ENCODE data around the gene RNFT2. TPM values are rescaled to one million over a fixed set of nuclear protein-coding genes. Genes with fewer than 3 reads are reported as not detected.

RNFT2 gene
- total RNA-seq, 1 experiment from 2014 or later = 29.5 TPM

- Histone ChIP-seq H4K91ac (ENCODE audit: insufficient read length, low read depth, low read length) (no peak overlapping the region), H2BK120ac (ENCODE audit: low read depth, low read length, poor library complexity, severe bottlenecking) (no peak overlapping the region), H3K14ac (ENCODE audit: insufficient read depth, low read length) (no peak overlapping the region), H2BK5ac (ENCODE audit: insufficient read length, low read length) (no peak overlapping the region), H3K79me1 (ENCODE audit: insufficient read depth, low read depth, low read length, poor library complexity, severe bottlenecking) (peaks cover 3% of the 10 kb centered on the region), H3K4me1 (ENCODE audit: insufficient read depth, low read length) (no peaks in the 10 kb centered on the region), H2AK5ac (ENCODE audit: insufficient read length, low read length) (no peak overlapping the region), H3K56ac (ENCODE audit: insufficient read length, low read depth, low read length) (no peak overlapping the region), H3K4me2 (ENCODE audit: insufficient read depth, insufficient read length, low read length) (no peak overlapping the region), H4K8ac (replicated peaks; ENCODE audit: insufficient read length, low read depth, low read length) (no peak overlapping the region), H2BK12ac (ENCODE audit: insufficient read length, low read depth, low read length) (no peak overlapping the region), H3K23ac (ENCODE audit: insufficient read length, low read depth, low read length) (no peak overlapping the region), H4K20me1 (ENCODE audit: control insufficient read depth, insufficient read depth, insufficient read length) (no peaks in the 10 kb centered on the region), H2AFZ (ENCODE audit: low read length) (no peak overlapping the region), H3K9ac (ENCODE audit: extremely low read depth, insufficient read length, low read length) (no peak overlapping the region), H4K5ac (ENCODE audit: insufficient read length, low read depth, low read length) (no peak overlapping the region), H3T11ph (ENCODE audit: low read length) (no peak overlapping the region), H3K79me2 (ENCODE audit: insufficient read depth, low read length) (no peaks in the 10 kb centered on the region), H2BK15ac (ENCODE audit: low read depth, low read length) (no peak overlapping the region), H3K23me2 (ENCODE audit: insufficient read length, low read depth, low read length, poor library complexity, severe bottlenecking) (no peaks in the 10 kb centered on the region), H2BK20ac (ENCODE audit: low read depth, low read length, poor library complexity, severe bottlenecking) (no peak overlapping the region), H3K18ac (ENCODE audit: insufficient read length, low read depth, low read length) (no peak overlapping the region), H3K4ac (ENCODE audit: low read depth, low read length) (no peak overlapping the region), H3K27ac (ENCODE audit: insufficient read length, low read depth, low read length) (no peak overlapping the region), H3K27me3 (ENCODE audit: insufficient read depth, low read length) (no peaks in the 10 kb centered on the region), H3K9me3 (ENCODE audit: control insufficient read depth, low read depth, low read length) (no peaks in the 10 kb centered on the region)
- TF ChIP-seq, protein P1, sequence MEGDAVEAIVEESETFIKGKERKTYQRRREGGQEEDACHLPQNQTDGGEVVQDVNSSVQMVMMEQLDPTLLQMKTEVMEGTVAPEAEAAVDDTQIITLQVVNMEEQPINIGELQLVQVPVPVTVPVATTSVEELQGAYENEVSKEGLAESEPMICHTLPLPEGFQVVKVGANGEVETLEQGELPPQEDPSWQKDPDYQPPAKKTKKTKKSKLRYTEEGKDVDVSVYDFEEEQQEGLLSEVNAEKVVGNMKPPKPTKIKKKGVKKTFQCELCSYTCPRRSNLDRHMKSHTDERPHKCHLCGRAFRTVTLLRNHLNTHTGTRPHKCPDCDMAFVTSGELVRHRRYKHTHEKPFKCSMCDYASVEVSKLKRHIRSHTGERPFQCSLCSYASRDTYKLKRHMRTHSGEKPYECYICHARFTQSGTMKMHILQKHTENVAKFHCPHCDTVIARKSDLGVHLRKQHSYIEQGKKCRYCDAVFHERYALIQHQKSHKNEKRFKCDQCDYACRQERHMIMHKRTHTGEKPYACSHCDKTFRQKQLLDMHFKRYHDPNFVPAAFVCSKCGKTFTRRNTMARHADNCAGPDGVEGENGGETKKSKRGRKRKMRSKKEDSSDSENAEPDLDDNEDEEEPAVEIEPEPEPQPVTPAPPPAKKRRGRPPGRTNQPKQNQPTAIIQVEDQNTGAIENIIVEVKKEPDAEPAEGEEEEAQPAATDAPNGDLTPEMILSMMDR (conservative IDR thresholded peaks at IDR 0.05) = no peak
- no CpG with 5 or more reads among the region's 3 CpGs for WGBS (ENCODE audit: extremely low coverage, insufficient read length, low lambda C conversion rate)
- no peaks in the 10 kb centered on the region for H3K4me1 Mint-ChIP-seq
- no peaks in the 10 kb centered on the region for H3K9me3 Mint-ChIP-seq
- no peak overlapping the region for H3K4me3 Mint-ChIP-seq
- H3K27ac Mint-ChIP-seq = no peak overlapping the region
- peaks cover 6 to 41% (median 23%) of the 10 kb centered on the region in 3 experiments for H3K36me3 Mint-ChIP-seq (ENCODE audit: insufficient read depth in 1 of 3, low read depth in 3 of 3)
- DNase-seq = no peak
- H3K27me3 Mint-ChIP-seq (ENCODE audit: low read depth) = no peaks in the 10 kb centered on the region
These were observed 28.2 kb downstream of the RNFT2 start for GRCh38 chr12:116766285-116766684.

Data from H9 (cell line).